Activated T-cell treated with anti-CD3 and anti-CD28 coated beads, Interleukin-2, amount 50 U/mL, for 48 hours (primary cell): ENCODE results near the gene OR2T3.
"Not testable (repeated sequence)": the region's sequence is repeated elsewhere in the genome, so short reads cannot be mapped to it uniquely, and the experiment has no call there.

Experiments used
- DNase-seq, 2 experiments: peaks; one replicate each; pipeline ENCODE4 v3.0.0-alpha.2; 2020

OR2T3 gene

GRCh38 chr1:248472111-248472510 lies 1.0 kb upstream of the OR2T3 start:
- DNase-seq = not testable (repeated sequence)

DNA sequence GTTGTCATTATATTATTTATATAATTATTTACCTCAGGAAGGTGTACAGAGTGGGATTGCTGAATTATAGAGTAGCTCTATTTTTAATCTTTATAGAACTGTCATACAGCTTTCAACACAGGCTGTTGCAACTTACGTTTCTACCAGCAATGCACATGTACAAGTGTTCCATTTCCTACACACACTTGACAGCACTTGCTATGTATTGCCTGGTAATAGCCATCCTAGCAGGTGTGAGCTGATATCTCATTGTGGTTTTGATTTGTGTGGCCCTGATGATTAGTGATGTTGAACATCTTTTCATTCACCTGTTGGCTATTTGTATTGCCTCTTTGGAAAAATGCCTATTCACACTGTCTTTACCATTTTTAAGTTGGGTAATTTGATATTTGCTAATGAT lies 2.5 kb downstream of the OR2T3 start:
- not testable (repeated sequence) for DNase-seq

- DNase-seq = peak in 1 of 2 experiments; percentile 19
These were observed 8.8 kb downstream of the OR2T3 start for GRCh38 chr1:248481686-248482579.

DNA sequence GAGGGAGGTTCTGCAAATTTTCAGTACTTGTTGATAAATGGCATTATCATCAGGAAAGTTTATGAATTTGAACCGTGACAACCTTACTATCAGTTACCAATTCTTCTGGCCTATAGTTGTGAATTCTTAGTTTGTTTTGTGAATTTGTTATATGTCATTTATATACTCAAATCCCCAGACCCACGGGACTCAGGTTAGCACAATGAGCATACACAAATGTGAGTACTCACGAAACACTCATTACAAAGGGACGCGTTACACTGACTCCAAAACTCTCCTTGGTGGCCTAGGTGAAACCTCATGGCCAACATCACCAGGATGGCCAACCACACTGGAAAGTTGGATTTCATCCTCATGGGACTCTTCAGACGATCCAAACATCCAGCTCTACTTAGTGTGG lies 15.1 kb downstream of the OR2T3 start, which contains the start of gene OR2T5:
TSS of gene OR2T5 (plus strand) at position 301 of the 400 bp plus-strand sequence. CDS start at position 301, 0 bp downstream.
- DNase-seq = not testable (repeated sequence)

GRCh38 chr1:248496661-248497060 lies 23.5 kb downstream of the OR2T3 start:
- not testable (repeated sequence) for DNase-seq

- not testable (repeated sequence) for DNase-seq
These were observed 27.3 kb downstream of the OR2T3 start for GRCh38 chr1:248500305-248501035.

DNA sequence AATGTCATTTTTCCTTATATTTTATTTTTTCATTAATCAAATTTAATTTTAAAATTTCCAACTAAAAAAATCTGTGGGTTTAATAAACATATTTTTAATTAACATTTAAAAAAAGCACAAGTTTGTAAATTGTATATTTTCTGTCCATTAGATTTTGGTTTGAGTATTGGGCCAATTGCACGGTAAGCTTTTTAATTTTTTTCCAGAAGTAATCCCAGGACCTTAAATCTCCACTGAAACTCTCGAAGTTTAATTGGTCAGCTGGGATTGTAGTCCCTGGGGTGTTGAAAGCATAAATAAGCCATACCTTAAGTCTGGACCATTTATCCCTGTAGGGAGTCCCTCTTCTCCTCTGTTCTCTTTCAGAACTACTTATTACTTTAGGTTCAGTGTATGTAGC lies 34.6 kb downstream of the OR2T3 start, which contains the start of gene OR2G6:
TSS of gene OR2G6 (plus strand) at position 301 of the 400 bp plus-strand sequence. CDS start 13,574 bp downstream, outside the sequence.
- not testable (repeated sequence) for DNase-seq

- not testable (repeated sequence) for DNase-seq
These were observed 37.1 kb downstream of the OR2T3 start for GRCh38 chr1:248510217-248510616.

- DNase-seq = no peak
These were observed 48.7 kb downstream of the OR2T3 start for GRCh38 chr1:248521856-248522255.
